ENCODE data around the gene TCHHL1.
A peak's percentile ranks its signal among the peaks of the same experiment; 100 is the strongest.

Gene TCHHL1

DNA sequence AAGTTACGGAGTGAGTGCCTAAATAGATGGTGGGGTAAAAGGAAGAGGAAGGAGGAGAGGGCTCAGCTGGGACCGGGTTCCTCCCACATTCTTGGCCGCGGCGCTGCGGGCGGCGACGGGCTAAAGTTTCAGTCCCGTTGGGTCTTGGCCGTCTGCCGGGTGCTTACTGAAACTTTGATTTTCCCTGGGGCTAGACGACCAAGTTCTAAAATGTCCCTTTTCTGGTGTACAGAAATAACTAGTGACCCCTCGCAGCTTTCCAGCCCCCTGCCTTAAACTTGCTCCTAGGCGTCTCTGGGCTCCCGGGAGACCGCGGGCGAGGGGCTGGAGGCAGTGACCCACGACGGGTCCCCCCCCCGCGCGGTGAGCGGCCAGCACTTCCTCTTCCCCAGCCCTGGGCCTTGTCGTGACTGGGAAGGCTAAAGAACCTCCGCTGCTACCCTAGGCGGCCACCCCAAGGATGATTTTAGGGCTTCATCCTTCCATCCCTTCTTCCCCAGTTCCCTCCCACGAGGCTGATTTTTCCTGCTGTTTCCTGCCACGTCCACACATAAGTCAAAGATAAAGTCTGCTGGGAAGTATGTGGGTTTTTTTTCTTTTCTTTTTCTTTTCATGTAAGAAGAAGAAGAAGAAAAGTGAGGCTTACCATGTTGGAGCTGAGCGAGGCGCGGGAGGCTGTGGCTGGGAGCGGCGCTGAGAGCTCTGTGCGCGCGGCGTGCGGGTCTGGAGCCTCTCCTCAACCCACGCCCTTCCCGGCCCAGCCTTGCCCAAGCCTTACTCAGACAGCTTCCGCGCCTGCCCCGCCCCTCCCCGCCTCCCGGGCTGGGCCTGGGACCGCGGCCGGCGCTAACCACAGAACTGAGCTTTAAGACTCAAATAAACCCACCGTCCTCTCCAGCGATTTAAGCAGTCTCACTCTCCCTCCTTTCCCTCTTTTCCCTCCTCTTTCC is 52.3 kb downstream of the TCHHL1 start, which contains the start of gene S100A11:
TSS of gene S100A11 (minus strand) at position 738 of the 950 bp plus-strand sequence. CDS start at position 649, 89 bp downstream.
- peak within 1 kb of the TSS; percentile 98 for H3K27ac ChIP-seq

DNA sequence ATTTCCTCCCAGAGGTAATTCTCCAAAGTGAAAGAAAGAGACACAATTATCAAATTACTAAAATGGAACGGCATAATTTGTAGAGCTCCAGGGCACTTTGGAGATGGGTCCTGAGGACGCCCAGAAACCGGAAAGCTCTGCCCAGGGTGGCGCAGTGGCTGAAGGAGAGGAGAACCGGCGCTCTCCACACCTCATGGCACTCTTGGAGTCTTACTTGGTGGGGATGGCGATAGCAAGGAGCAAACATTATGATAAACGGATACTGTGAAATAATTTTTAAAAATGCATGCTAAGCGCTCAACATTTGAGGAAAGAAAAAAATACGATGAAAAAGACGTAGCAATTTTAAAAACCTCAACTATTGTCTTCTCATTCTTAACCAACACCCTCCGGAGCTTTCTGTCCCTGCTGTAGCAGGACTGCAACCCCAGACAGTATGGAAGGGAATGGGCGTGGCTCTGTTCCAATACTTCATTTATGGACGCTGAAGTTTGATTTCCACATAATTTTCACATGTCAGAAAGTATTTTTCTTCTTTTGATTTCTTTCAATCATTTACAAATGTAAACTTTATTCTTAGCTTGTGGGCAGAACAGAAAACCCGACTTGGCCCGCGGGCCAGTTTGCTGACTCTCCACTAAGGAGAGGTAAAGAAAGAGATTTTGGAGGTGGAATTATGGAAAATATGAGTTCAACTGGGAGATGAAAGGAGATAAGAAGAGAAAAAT is 53.2 kb downstream of the TCHHL1 start:
- TF ChIP-seq, protein P1, sequence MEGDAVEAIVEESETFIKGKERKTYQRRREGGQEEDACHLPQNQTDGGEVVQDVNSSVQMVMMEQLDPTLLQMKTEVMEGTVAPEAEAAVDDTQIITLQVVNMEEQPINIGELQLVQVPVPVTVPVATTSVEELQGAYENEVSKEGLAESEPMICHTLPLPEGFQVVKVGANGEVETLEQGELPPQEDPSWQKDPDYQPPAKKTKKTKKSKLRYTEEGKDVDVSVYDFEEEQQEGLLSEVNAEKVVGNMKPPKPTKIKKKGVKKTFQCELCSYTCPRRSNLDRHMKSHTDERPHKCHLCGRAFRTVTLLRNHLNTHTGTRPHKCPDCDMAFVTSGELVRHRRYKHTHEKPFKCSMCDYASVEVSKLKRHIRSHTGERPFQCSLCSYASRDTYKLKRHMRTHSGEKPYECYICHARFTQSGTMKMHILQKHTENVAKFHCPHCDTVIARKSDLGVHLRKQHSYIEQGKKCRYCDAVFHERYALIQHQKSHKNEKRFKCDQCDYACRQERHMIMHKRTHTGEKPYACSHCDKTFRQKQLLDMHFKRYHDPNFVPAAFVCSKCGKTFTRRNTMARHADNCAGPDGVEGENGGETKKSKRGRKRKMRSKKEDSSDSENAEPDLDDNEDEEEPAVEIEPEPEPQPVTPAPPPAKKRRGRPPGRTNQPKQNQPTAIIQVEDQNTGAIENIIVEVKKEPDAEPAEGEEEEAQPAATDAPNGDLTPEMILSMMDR (IDR thresholded peaks at IDR 0.05): no peak
- no peak for TF ChIP-seq ZFX (IDR thresholded peaks at IDR 0.05; ENCODE audit: borderline replicate concordance)

More for the DNA sequence above, 52.3 kb downstream of the TCHHL1 start, which contains the start of gene S100A11:
- no peak for TF ChIP-seq ZFX (IDR thresholded peaks at IDR 0.05; ENCODE audit: borderline replicate concordance)
- TF ChIP-seq, protein P1 (IDR thresholded peaks at IDR 0.05): no peak

DNA sequence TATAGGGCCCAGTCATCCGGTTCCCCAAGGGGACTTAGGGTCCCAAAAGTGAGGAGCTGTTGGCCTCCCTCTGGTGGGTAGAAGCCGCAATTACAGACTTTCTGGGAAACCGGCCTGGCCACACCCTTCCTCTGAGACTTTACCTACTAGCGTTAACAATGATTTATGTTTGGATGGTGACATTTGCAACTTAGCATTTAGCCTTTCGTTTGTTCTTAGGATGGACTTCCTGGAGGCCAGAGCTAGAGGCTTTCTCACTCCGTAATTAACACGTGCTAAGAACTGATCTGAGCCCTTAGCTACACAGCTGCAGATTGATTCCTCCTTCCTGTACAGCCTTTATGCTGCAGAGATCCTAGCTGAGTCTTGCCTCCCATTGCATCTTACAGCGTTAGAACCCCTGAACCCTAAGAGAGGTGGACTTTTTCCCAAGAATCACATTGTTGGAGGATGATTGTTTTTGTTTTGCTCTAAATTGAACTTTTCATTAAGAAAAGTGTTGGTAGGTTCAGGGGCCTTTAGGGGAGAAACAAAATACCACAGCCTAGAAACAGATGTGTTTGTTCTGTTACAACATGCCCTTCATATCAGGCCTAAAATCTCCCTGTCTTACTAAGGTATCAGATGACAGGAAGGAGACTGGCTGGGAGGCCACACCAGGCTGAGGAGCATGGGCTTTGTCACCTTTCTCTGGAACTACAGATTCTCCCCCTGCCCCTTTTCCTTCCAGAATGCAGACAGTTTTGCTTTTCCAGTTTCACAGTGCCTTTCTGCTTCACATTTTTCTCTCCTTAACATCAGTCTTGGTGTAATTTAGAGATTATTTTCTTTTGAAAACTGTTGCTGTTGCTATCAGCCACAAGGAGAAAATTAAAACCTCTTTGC is 54.0 kb downstream of the TCHHL1 start:
- TF ChIP-seq, protein P1 (IDR thresholded peaks at IDR 0.05): peak; percentile 92
- no peak for TF ChIP-seq ZFX (IDR thresholded peaks at IDR 0.05; ENCODE audit: borderline replicate concordance)
- H3K27ac ChIP-seq: peak overlapping the region; percentile 98

More for the DNA sequence above, 53.2 kb downstream of the TCHHL1 start:
- H3K27ac ChIP-seq: peak overlapping the region; percentile 98

DNA sequence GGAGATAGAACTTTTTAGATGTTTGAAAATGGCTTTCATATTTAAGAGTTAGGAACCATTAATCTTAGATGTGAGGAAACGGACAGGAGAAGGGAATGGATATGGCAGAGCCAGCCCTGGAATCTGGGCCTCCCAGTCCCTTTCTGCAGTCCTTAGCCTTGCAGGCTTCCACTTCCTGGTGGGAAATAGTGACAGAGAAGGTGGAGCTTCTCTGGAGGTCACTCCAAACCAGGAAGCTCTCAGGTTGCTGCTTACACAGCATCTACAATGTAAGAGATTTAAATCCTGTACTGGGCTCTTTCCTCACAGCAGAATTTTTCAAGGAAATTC is 54.6 kb downstream of the TCHHL1 start:
- TF ChIP-seq, protein P1 (IDR thresholded peaks at IDR 0.05): no peak
- TF ChIP-seq ZFX (IDR thresholded peaks at IDR 0.05; ENCODE audit: borderline replicate concordance): no peak
- H3K27ac ChIP-seq: peak overlapping the region; percentile 98
